ENCODE results near the gene SLC17A3.

The SLC17A3 gene

GRCh38 chr6:25899123-25899522 lies 25.1 kb upstream of the SLC17A3 start:
- DNase-seq (ENCODE audit: low spot score), result no peak

GRCh38 chr6:25898289-25898977 lies 24.4 kb upstream of the SLC17A3 start:
- no peak for DNase-seq (ENCODE audit: low spot score)
- TF ChIP-seq CTCF (IDR thresholded peaks at IDR 0.05; ENCODE audit: extremely low read depth, missing control alignments), result no peak

More at GRCh38 chr6:25899123-25899522, 25.1 kb upstream of the SLC17A3 start:
- TF ChIP-seq CTCF (IDR thresholded peaks at IDR 0.05; ENCODE audit: extremely low read depth, missing control alignments), result no peak

- DNase-seq (ENCODE audit: low spot score), result no peak
- TF ChIP-seq CTCF (IDR thresholded peaks at IDR 0.05; ENCODE audit: extremely low read depth, missing control alignments), result no peak
Measured at GRCh38 chr6:25896252-25896651, 22.2 kb upstream of the SLC17A3 start.

GRCh38 chr6:25895771-25896170 lies 21.7 kb upstream of the SLC17A3 start:
- no peak for TF ChIP-seq CTCF (IDR thresholded peaks at IDR 0.05; ENCODE audit: extremely low read depth, missing control alignments)
- no peak for DNase-seq (ENCODE audit: low spot score)

- TF ChIP-seq CTCF (IDR thresholded peaks at IDR 0.05; ENCODE audit: extremely low read depth, missing control alignments), result no peak
- no peak for DNase-seq (ENCODE audit: low spot score)
Measured at GRCh38 chr6:25893778-25894177, 19.7 kb upstream of the SLC17A3 start.

- no peak for DNase-seq (ENCODE audit: low spot score)
- no peak for TF ChIP-seq CTCF (IDR thresholded peaks at IDR 0.05; ENCODE audit: extremely low read depth, missing control alignments)
Measured at GRCh38 chr6:25892877-25893276, 18.8 kb upstream of the SLC17A3 start.

GRCh38 chr6:25889877-25890853 lies 16.1 kb upstream of the SLC17A3 start:
- DNase-seq (ENCODE audit: low spot score), result no peak
- TF ChIP-seq CTCF (IDR thresholded peaks at IDR 0.05; ENCODE audit: extremely low read depth, missing control alignments), result peak; percentile 10

Data from GM20000 (cell line).